Nephron progenitor cell (in vitro differentiated cells): ENCODE data around the gene LZTFL1.
A peak's percentile ranks its signal among the peaks of the same experiment; 100 is the strongest.

Experiments used
- DNase-seq: peaks from one replicate; pipeline ENCODE4 v3.0.0; 2021
- H3K27ac Mint-ChIP-seq: 2 replicates; pipeline ENCODE4 v1.8.0; 2021; ENCODE audit warnings: mild to moderate bottlenecking, moderate library complexity, mixed read lengths
- H3K27me3 Mint-ChIP-seq: 2 replicates; pipeline ENCODE4 v1.8.0; 2021; ENCODE audit warnings: mild to moderate bottlenecking, low read depth, mixed read lengths; ENCODE audit not compliant: poor library complexity
- H3K36me3 Mint-ChIP-seq: 2 replicates; pipeline ENCODE4 v1.8.0; 2021; ENCODE audit warnings: low read depth, mixed read lengths
- H3K4me1 Mint-ChIP-seq: 2 replicates; pipeline ENCODE4 v1.8.0; 2021; ENCODE audit warnings: mixed read lengths
- H3K4me3 Mint-ChIP-seq: 2 replicates; pipeline ENCODE4 v1.8.0; 2021; ENCODE audit warnings: mild to moderate bottlenecking, moderate library complexity, mixed read lengths
- H3K9me3 Mint-ChIP-seq: 2 replicates; pipeline ENCODE4 v1.8.0; 2021; ENCODE audit warnings: mild to moderate bottlenecking, moderate library complexity, mixed read lengths
- CTCF ChIP-seq: fragments of 200-600 bp; sonication (generic); IDR thresholded peaks from 2 replicates; pipeline ENCODE4 v1.5.0; 2021; ENCODE audit warnings: antibody characterized with exemption

LZTFL1 gene

GRCh38 chr3:45814322-45814721 is 27.6 kb downstream of the LZTFL1 start:
- peaks cover 32% of the 10 kb centered on the region for H3K9me3 Mint-ChIP-seq
- peaks cover 43% of the 10 kb centered on the region for H3K36me3 Mint-ChIP-seq
- H3K27ac Mint-ChIP-seq: no peak overlapping the region
- H3K27me3 Mint-ChIP-seq: peaks cover 11% of the 10 kb centered on the region
- DNase-seq: no peak
- no peak overlapping the region for H3K4me3 Mint-ChIP-seq
- no peak for TF ChIP-seq CTCF
- H3K4me1 Mint-ChIP-seq: no peaks in the 10 kb centered on the region

- TF ChIP-seq CTCF: no peak
- H3K27ac Mint-ChIP-seq: no peak overlapping the region
- no peaks in the 10 kb centered on the region for H3K9me3 Mint-ChIP-seq
Measured at GRCh38 chr3:45807681-45808540, 34.0 kb downstream of the LZTFL1 start.

GRCh38 chr3:45807133-45807532 is 34.8 kb downstream of the LZTFL1 start:
- Mint-ChIP-seq H3K4me1 (no peaks in the 10 kb centered on the region), H3K9me3 (no peaks in the 10 kb centered on the region), H3K27ac (no peak overlapping the region), H3K4me3 (no peak overlapping the region), H3K27me3 (peaks cover 2% of the 10 kb centered on the region), H3K36me3 (peaks cover 7% of the 10 kb centered on the region)
- no peak for DNase-seq
- TF ChIP-seq CTCF: no peak

More at GRCh38 chr3:45807681-45808540, 34.0 kb downstream of the LZTFL1 start:
- Mint-ChIP-seq H3K36me3 (peaks cover 9% of the 10 kb centered on the region), H3K4me1 (no peaks in the 10 kb centered on the region), H3K27me3 (peaks cover 4% of the 10 kb centered on the region), H3K4me3 (no peak overlapping the region)
- no peak for DNase-seq

DNA sequence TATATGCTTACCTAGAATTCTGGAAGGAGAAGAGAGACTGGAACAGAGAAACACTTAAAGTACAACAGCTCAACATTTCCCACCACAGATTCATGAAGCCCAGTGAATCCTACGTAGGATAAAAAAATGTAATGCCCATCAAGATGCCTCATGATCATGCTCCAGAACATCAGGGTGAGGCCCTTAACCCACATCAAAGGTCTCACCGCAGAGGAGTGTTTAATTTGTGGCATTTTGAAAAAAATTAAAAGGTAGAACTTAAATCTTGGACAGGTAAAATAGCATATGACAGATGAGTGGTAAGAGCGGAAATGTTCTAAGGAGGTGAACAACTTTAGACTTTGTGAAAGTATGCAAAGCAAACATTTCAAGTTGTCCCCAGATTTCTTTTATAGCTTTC is 35.8 kb downstream of the LZTFL1 start:
- Mint-ChIP-seq H3K27ac (no peak overlapping the region), H3K9me3 (no peaks in the 10 kb centered on the region), H3K36me3 (peaks cover 7% of the 10 kb centered on the region), H3K27me3 (no peaks in the 10 kb centered on the region), H3K4me3 (no peak overlapping the region), H3K4me1 (no peaks in the 10 kb centered on the region)
- no peak for TF ChIP-seq CTCF
- no peak for DNase-seq

GRCh38 chr3:45803252-45803935 is 38.5 kb downstream of the LZTFL1 start:
- Mint-ChIP-seq H3K27me3 (peaks cover 21% of the 10 kb centered on the region), H3K36me3 (peaks cover 7% of the 10 kb centered on the region), H3K4me1 (no peaks in the 10 kb centered on the region), H3K27ac (peak overlapping the region; percentile 45), H3K4me3 (no peak overlapping the region), H3K9me3 (no peaks in the 10 kb centered on the region)
- no peak for DNase-seq
- TF ChIP-seq CTCF: no peak
